HEK293 (cell line): ENCODE results near the gene DSCAM.

ENCODE experiments used
- CTCF ChIA-PET: fragments of 350-600 bp; formaldehyde crosslinking; extraction: SDS; loops from one replicate; lab custom pipeline; 2021; ENCODE audit warnings: antibody characterized with exemption; lab: Yijun Ruan, JAX
- POLR2A ChIA-PET: fragments of 300-600 bp; formaldehyde crosslinking; extraction: SDS; loops from one replicate; lab custom pipeline; 2020; ENCODE audit warnings: antibody characterized with exemption, inconsistent platforms; lab: Yijun Ruan, JAX
- H3K27ac ChIP-seq: fragments of 200-500 bp; sonication (Bioruptor generic); 2 replicates; pipeline ENCODE4 v1.5.1; 2014; ENCODE audit warnings: low read depth, low read length, control low read depth, inconsistent platforms; ENCODE audit errors: extremely low read depth
- H3K36me3 ChIP-seq, 2 experiments: fragments of 200-500 bp in 1 of 2; sonication (Bioruptor generic) in 1 of 2; 1 replicate in 1 of 2; 2 replicates in 1 of 2; pipeline ENCODE4 v1.5.1; 2014 to 2017; ENCODE audit warnings: inconsistent platforms in 2 of 2, low read length in 2 of 2; ENCODE audit not compliant: control insufficient read depth in 2 of 2, insufficient read depth in 1 of 2
- H3K4me1 ChIP-seq: fragments of 200-500 bp; sonication (Bioruptor generic); 2 replicates; pipeline ENCODE4 v1.5.1; 2014; ENCODE audit warnings: mild to moderate bottlenecking, low read length, inconsistent platforms; ENCODE audit not compliant: control insufficient read depth, insufficient read depth
- H3K4me3 ChIP-seq: 2 replicates; pipeline ENCODE4 v1.5.1; 2011; ENCODE audit warnings: low read depth, mild to moderate bottlenecking, control low read depth, low read length, moderate library complexity
- H3K9me3 ChIP-seq: fragments of 200-500 bp; sonication (Bioruptor generic); 2 replicates; pipeline ENCODE4 v1.5.1; 2014; ENCODE audit warnings: low read depth, low read length, inconsistent platforms; ENCODE audit not compliant: control insufficient read depth, insufficient read depth
- GLI2 ChIP-seq: fragments of 450-650 bp; formaldehyde crosslinking; IDR thresholded peaks from 2 replicates; pipeline ENCODE4; 2017; ENCODE audit warnings: missing biosample characterization, missing genetic modification characterization, low read depth, borderline replicate concordance
- KLF1 ChIP-seq: fragments of 450-650 bp; formaldehyde crosslinking; IDR thresholded peaks from 2 replicates; pipeline ENCODE4 v1.5.1; 2016; ENCODE audit warnings: missing biosample characterization, missing genetic modification characterization
- KLF16 ChIP-seq: fragments of 450-650 bp; formaldehyde crosslinking; IDR thresholded peaks from 2 replicates; pipeline ENCODE4 v1.5.1; 2017; ENCODE audit warnings: missing biosample characterization, missing genetic modification characterization
- OSR2 ChIP-seq: fragments of 450-650 bp; formaldehyde crosslinking; IDR thresholded peaks from 2 replicates; pipeline ENCODE4 v1.5.1; 2016; ENCODE audit warnings: missing biosample characterization, missing genetic modification characterization
- SP7 ChIP-seq: fragments of 450-650 bp; formaldehyde crosslinking; IDR thresholded peaks from 2 replicates; pipeline ENCODE4 v1.5.1; 2016; ENCODE audit warnings: missing biosample characterization, missing genetic modification characterization
- ZNF23 ChIP-seq: fragments of 450-650 bp; formaldehyde crosslinking; IDR thresholded peaks from 2 replicates; pipeline ENCODE4 v1.5.1; 2016; ENCODE audit warnings: missing biosample characterization, missing genetic modification characterization, borderline replicate concordance
- ZNF311 ChIP-seq: fragments of 450-650 bp; formaldehyde crosslinking; IDR thresholded peaks from 2 replicates; pipeline ENCODE4 v1.5.1; 2017; ENCODE audit warnings: missing biosample characterization, missing genetic modification characterization, borderline replicate concordance
- ZNF521 ChIP-seq: fragments of 450-650 bp; formaldehyde crosslinking; IDR thresholded peaks from 2 replicates; pipeline ENCODE4 v1.5.1; 2017; ENCODE audit warnings: missing biosample characterization, mild to moderate bottlenecking, missing genetic modification characterization
- ZNF555 ChIP-seq: fragments of 450-650 bp; formaldehyde crosslinking; conservative IDR thresholded peaks from 2 replicates; pipeline ENCODE4 v1.5.1; 2017; ENCODE audit warnings: missing biosample characterization, mild to moderate bottlenecking, missing genetic modification characterization, inconsistent platforms
- ZNF707 ChIP-seq: fragments of 450-650 bp; formaldehyde crosslinking; IDR thresholded peaks from 2 replicates; pipeline ENCODE4 v1.5.1; 2016; ENCODE audit warnings: missing biosample characterization, missing genetic modification characterization
- ZNF792 ChIP-seq: fragments of 450-650 bp; formaldehyde crosslinking; IDR thresholded peaks from 2 replicates; pipeline ENCODE4 v1.5.1; 2016; ENCODE audit warnings: missing biosample characterization, missing genetic modification characterization
- ZSCAN16 ChIP-seq: fragments of 450-650 bp; formaldehyde crosslinking; IDR thresholded peaks from 2 replicates; pipeline ENCODE4 v1.5.1; 2016; ENCODE audit warnings: missing biosample characterization, missing genetic modification characterization
- ZSCAN23 ChIP-seq: fragments of 450-650 bp; formaldehyde crosslinking; IDR thresholded peaks from 2 replicates; pipeline ENCODE4 v1.5.1; 2016; ENCODE audit warnings: missing biosample characterization, missing genetic modification characterization
- ZXDB ChIP-seq: fragments of 450-650 bp; formaldehyde crosslinking; IDR thresholded peaks from 2 replicates; pipeline ENCODE4 v1.5.1; 2016; ENCODE audit warnings: missing biosample characterization, missing genetic modification characterization
- TF ChIP-seq, protein P1 (sequence below): fragments of 450-650 bp; formaldehyde crosslinking; IDR thresholded peaks from 2 replicates; pipeline ENCODE4 v1.5.1; 2016; ENCODE audit warnings: missing biosample characterization, missing genetic modification characterization, borderline replicate concordance
- TF ChIP-seq, protein P2 (sequence below): fragments of 450-650 bp; formaldehyde crosslinking; IDR thresholded peaks from 2 replicates; pipeline ENCODE4 v1.5.1; 2016; ENCODE audit warnings: missing biosample characterization, missing genetic modification characterization
- TF ChIP-seq, protein P3 (sequence below): fragments of 450-650 bp; formaldehyde crosslinking; IDR thresholded peaks from 2 replicates; pipeline ENCODE4 v1.5.1; 2016; ENCODE audit warnings: missing biosample characterization, missing genetic modification characterization
- TF ChIP-seq, protein P4 (sequence below): fragments of 450-650 bp; formaldehyde crosslinking; IDR thresholded peaks from 2 replicates; pipeline ENCODE4 v1.5.1; 2016; ENCODE audit warnings: missing biosample characterization, missing genetic modification characterization
- TF ChIP-seq, protein P5 (sequence below): IDR thresholded peaks from 2 replicates; pipeline ENCODE4 v1.6.1; 2011; ENCODE audit warnings: mild to moderate bottlenecking, low read depth, low read length, borderline replicate concordance

The DSCAM gene

DNA sequence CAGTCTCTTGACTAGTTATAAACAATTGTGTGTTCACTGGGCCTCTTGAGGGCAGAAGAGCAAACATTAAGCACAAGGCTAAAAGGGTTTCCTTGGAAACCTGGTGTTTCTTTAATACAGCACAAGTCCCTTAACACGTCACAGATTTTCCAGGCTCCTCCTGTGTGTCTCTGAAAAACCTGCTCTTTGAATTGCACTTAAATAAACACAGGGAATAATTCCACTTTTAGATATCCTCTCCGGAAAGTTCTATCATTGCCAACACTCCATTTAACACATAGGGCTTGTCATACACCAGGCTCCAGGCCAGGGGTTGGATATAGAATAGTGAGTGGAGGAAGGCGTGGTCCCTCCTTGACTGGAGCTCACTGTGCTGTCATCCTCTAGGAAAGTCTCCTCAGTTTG, 442.6 kb downstream of the DSCAM start (continued):
- TF ChIP-seq SP7 (tag by site-specific recombination) (no peak), ZSCAN16 (no peak), ZNF521 (tag by site-specific recombination) (no peak)
- TF ChIP-seq, protein P1, sequence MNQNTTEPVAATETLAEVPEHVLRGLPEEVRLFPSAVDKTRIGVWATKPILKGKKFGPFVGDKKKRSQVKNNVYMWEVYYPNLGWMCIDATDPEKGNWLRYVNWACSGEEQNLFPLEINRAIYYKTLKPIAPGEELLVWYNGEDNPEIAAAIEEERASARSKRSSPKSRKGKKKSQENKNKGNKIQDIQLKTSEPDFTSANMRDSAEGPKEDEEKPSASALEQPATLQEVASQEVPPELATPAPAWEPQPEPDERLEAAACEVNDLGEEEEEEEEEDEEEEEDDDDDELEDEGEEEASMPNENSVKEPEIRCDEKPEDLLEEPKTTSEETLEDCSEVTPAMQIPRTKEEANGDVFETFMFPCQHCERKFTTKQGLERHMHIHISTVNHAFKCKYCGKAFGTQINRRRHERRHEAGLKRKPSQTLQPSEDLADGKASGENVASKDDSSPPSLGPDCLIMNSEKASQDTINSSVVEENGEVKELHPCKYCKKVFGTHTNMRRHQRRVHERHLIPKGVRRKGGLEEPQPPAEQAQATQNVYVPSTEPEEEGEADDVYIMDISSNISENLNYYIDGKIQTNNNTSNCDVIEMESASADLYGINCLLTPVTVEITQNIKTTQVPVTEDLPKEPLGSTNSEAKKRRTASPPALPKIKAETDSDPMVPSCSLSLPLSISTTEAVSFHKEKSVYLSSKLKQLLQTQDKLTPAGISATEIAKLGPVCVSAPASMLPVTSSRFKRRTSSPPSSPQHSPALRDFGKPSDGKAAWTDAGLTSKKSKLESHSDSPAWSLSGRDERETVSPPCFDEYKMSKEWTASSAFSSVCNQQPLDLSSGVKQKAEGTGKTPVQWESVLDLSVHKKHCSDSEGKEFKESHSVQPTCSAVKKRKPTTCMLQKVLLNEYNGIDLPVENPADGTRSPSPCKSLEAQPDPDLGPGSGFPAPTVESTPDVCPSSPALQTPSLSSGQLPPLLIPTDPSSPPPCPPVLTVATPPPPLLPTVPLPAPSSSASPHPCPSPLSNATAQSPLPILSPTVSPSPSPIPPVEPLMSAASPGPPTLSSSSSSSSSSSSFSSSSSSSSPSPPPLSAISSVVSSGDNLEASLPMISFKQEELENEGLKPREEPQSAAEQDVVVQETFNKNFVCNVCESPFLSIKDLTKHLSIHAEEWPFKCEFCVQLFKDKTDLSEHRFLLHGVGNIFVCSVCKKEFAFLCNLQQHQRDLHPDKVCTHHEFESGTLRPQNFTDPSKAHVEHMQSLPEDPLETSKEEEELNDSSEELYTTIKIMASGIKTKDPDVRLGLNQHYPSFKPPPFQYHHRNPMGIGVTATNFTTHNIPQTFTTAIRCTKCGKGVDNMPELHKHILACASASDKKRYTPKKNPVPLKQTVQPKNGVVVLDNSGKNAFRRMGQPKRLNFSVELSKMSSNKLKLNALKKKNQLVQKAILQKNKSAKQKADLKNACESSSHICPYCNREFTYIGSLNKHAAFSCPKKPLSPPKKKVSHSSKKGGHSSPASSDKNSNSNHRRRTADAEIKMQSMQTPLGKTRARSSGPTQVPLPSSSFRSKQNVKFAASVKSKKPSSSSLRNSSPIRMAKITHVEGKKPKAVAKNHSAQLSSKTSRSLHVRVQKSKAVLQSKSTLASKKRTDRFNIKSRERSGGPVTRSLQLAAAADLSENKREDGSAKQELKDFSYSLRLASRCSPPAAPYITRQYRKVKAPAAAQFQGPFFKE (tag by site-specific recombination), result no peak

DNA sequence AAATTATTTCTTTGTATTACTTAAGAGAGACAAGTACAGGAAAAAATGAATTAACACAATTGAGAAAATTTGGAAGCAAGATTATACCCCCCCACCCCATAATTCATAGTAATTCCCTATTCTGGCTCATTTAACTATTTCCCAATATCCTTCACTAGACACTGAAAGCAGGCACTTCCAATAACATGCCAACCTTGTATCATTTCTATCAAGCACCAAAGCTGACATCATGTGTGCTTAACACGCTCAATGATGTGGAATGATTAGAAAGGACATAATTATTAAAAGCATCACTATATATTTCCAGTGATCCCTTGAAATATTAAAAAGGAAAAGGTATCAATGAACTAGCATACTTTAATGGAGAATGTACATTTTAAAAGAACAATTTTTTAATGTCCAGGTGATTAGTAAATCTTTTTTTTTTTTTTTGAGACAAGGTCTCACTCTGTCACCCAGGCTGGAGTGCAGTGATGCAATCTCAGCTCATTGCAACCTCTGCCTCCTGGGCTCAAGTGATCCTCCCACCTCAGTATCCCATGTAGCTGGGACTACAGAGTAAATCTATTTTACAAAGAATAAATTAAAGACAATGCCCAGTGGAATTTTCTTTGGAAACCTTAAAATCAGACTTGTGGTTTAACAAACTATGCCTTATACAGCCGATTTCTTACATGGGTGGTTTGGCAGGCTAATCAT, 443.9 kb downstream of the DSCAM start:
- peaks cover 3% of the 10 kb centered on the region; the same call in 1 of the 2 replicates for H3K4me1 ChIP-seq
- H3K27ac ChIP-seq, result no peak overlapping the region
- no peaks in the 10 kb centered on the region for H3K36me3 ChIP-seq
- TF ChIP-seq ZXDB (tag by site-specific recombination) (no peak), ZNF311 (no peak), ZNF555 (no peak), ZNF792 (tag by site-specific recombination) (no peak), KLF16 (tag by site-specific recombination) (no peak), ZNF707 (tag by site-specific recombination) (no peak), ZNF23 (tag by site-specific recombination) (no peak), GLI2 (tag by site-specific recombination) (no peak), ZSCAN23 (no peak), OSR2 (tag by site-specific recombination) (no peak), KLF1 (tag by site-specific recombination) (no peak)
- TF ChIP-seq, protein P2, sequence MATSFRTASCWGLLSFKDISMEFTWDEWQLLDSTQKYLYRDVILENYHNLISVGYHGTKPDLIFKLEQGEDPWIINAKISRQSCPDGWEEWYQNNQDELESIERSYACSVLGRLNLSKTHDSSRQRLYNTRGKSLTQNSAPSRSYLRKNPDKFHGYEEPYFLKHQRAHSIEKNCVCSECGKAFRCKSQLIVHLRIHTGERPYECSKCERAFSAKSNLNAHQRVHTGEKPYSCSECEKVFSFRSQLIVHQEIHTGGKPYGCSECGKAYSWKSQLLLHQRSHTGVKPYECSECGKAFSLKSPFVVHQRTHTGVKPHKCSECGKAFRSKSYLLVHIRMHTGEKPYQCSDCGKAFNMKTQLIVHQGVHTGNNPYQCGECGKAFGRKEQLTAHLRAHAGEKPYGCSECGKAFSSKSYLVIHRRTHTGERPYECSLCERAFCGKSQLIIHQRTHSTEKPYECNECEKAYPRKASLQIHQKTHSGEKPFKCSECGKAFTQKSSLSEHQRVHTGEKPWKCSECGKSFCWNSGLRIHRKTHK, result no peak
- TF ChIP-seq, protein P3, sequence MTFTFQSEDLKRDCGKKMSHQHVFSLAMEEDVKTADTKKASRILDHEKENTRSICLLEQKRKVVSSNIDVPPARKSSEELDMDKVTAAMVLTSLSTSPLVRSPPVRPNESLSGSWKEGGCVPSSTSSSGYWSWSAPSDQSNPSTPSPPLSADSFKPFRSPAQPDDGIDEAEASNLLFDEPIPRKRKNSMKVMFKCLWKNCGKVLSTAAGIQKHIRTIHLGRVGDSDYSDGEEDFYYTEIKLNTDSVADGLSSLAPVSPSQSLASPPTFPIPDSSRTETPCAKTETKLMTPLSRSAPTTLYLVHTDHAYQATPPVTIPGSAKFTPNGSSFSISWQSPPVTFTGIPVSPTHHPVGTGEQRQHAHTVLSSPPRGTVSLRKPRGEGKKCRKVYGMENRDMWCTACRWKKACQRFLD (tag by site-specific recombination), result no peak
- TF ChIP-seq, protein P4, sequence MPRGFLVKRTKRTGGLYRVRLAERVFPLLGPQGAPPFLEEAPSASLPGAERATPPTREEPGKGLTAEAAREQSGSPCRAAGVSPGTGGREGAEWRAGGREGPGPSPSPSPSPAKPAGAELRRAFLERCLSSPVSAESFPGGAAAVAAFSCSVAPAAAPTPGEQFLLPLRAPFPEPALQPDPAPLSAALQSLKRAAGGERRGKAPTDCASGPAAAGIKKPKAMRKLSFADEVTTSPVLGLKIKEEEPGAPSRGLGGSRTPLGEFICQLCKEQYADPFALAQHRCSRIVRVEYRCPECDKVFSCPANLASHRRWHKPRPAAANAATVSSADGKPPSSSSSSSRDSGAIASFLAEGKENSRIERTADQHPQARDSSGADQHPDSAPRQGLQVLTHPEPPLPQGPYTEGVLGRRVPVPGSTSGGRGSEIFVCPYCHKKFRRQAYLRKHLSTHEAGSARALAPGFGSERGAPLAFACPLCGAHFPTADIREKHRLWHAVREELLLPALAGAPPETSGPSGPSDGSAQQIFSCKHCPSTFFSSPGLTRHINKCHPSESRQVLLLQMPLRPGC, result no peak
- TF ChIP-seq, protein P5, sequence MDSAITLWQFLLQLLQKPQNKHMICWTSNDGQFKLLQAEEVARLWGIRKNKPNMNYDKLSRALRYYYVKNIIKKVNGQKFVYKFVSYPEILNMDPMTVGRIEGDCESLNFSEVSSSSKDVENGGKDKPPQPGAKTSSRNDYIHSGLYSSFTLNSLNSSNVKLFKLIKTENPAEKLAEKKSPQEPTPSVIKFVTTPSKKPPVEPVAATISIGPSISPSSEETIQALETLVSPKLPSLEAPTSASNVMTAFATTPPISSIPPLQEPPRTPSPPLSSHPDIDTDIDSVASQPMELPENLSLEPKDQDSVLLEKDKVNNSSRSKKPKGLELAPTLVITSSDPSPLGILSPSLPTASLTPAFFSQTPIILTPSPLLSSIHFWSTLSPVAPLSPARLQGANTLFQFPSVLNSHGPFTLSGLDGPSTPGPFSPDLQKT, result no peak
- H3K9me3 ChIP-seq, result no peaks in the 10 kb centered on the region
- no peak overlapping the region for H3K4me3 ChIP-seq
- ChIA-PET POLR2A (no interaction called here), CTCF (no interaction called here)
